GM18907 (cell line): ENCODE results near the gene NAP1L3.
A peak's percentile ranks its signal among the peaks of the same experiment; 100 is the strongest.

ENCODE experiments used
- ATAC-seq: cut with Tn5 transposase; IDR thresholded peaks from one replicate; pipeline ENCODE4 v1.9.1; 2021; ENCODE audit warnings: mild to moderate bottlenecking, moderate library complexity; ENCODE audit not compliant: unreplicated experiment

Gene NAP1L3

GRCh38 chrX:93673056-93673868 lies at the start of gene NAP1L3:
NAP1L3 (minus strand) TSS chrX:93673578; CDS start chrX:93673304, 274 bp downstream.
- peak; percentile 64 for ATAC-seq

- no peak for ATAC-seq
Observed at GRCh38 chrX:93711076-93711475, 37.7 kb upstream of the NAP1L3 start.

GRCh38 chrX:93703701-93704100 lies 30.3 kb upstream of the NAP1L3 start:
- no peak for ATAC-seq

- ATAC-seq = no peak
Observed at GRCh38 chrX:93695981-93696380, 22.6 kb upstream of the NAP1L3 start.

GRCh38 chrX:93673869-93674271 lies 492 bp upstream of the NAP1L3 start, which contains the start of gene FAM133A:
FAM133A (plus strand) TSS chrX:93674206; CDS start chrX:93709420, 35,214 bp downstream.
- no peak for ATAC-seq

GRCh38 chrX:93660575-93660974 lies 12.8 kb downstream of the NAP1L3 start:
- ATAC-seq = no peak

DNA sequence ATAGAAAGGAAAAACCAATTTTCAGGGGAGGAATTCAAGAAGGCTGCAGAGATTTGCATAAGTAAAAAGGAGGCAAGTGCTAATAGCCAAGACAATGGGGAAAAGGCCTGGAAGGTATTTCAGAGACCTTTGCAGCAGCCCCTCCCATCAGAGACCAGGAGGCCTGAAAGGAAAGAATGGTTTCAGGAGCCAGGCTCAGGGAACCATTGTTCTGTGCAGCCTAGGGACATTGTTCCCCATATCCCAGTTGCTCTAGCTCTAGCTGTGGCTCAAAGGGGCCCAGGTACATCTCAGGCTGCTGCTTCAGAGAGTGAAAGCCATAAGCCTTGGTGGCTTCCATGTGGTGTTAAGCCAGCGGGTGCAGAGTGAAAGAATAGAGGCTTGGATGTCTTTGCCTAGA lies 24.0 kb downstream of the NAP1L3 start:
- ATAC-seq = no peak

DNA sequence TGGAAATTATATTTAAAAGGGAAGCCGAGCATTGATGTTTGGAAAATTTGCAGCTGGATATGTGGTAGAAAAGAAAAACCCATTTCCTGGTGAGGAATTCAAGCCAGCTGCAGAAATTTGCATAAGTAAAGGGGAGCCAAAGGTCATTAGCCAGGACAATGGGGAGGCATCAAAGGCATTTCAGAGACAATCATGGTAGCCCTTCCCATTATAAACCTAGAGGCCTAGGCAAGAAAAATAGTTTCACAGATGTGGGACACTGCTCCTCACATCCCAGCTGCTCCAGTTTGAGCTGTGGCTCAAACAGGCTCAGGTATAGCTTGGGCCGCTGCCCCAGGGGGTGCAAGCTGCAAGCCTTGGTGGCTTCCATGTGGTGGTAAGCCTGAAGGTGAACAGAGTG lies 35.8 kb downstream of the NAP1L3 start:
- ATAC-seq = no peak
